ENCODE data around the gene FGFBP1.

DNA sequence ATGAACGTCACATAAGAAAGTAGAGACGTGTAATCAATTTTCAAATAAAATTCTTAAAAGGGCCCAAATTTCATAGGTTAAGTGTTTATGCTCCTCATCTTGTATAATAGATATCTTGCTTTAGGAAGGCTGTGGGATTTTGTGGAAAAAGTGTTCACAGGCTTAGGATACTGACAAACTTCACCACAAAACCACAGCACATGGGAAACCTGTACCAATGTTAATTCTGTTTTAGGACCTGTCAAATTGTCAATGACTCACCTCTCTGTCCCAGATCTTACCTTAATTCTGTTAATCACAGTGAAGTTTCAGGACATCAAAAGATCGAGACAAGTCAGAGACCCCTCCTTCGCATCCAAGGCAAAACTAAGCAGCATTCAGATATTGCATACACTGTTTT, 24.2 kb downstream of the FGFBP1 start:
- TF ChIP-seq, protein P1, sequence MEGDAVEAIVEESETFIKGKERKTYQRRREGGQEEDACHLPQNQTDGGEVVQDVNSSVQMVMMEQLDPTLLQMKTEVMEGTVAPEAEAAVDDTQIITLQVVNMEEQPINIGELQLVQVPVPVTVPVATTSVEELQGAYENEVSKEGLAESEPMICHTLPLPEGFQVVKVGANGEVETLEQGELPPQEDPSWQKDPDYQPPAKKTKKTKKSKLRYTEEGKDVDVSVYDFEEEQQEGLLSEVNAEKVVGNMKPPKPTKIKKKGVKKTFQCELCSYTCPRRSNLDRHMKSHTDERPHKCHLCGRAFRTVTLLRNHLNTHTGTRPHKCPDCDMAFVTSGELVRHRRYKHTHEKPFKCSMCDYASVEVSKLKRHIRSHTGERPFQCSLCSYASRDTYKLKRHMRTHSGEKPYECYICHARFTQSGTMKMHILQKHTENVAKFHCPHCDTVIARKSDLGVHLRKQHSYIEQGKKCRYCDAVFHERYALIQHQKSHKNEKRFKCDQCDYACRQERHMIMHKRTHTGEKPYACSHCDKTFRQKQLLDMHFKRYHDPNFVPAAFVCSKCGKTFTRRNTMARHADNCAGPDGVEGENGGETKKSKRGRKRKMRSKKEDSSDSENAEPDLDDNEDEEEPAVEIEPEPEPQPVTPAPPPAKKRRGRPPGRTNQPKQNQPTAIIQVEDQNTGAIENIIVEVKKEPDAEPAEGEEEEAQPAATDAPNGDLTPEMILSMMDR (conservative IDR thresholded peaks at IDR 0.05; ENCODE audit: low read depth, low read length) = no peak
- TF ChIP-seq EZH2phosphoT487 (IDR thresholded peaks at IDR 0.05; ENCODE audit: borderline replicate concordance, low read length) = no peak
